GM12892 (cell line): Measurements from ENCODE around the gene LRGUK.
"Not testable (repeated sequence)": the region's sequence is repeated elsewhere in the genome, so short reads cannot be mapped to it uniquely, and the experiment has no call there.

Experiments used
- DNase-seq: peaks from one replicate; pipeline ENCODE4 v3.0.0; 2011; ENCODE audit not compliant: insufficient read length
- FAIRE-seq: peaks from 2 replicates; lab custom pipeline; 2011; peaks lifted over from hg19 to GRCh38; lab: Jason Lieb, UNC
- POLR2A ChIP-seq: IDR thresholded peaks from 2 replicates; pipeline ENCODE4 v1.6.1; 2011; ENCODE audit warnings: low read depth, low read length, control low read depth
- POLR2AphosphoS5 ChIP-seq: IDR thresholded peaks from 2 replicates; pipeline ENCODE4 v1.6.1; 2011; ENCODE audit warnings: low read depth, low read length, control low read depth
- TAF1 ChIP-seq: IDR thresholded peaks from 2 replicates; pipeline ENCODE4 v1.6.1; 2011; ENCODE audit warnings: low read depth, mild to moderate bottlenecking, control low read depth, low read length, borderline replicate concordance

LRGUK gene

DNA sequence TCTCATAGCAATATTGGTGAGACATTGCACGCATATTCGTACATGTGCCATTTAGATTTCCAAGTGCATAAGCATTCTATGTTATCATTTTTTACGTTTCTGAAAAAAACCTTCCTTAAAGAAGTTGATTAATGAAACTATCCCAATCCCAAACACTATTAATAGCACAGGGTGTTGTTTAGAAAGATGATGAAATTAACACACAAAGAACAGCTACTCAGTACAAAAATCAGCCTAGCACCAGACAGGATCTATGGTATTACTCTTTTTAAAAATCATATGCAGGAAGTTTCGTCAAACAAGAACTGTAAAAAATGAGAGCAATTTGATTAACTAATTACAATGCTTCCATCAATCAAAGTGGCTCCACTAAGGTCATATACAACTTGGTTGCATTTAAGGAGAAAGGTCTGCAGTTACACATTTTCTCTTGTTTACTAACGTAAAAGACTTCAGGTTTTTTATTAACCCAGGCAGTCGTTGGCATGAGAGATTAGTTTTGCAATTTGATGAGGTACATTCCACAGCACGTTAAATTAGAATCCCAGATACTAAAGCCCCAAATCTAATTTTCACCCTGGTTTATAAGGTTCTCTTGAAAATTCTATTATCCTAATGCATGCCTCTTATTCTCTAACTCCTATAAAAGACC lies 151.5 kb downstream of the LRGUK start:
- FAIRE-seq, result no peak
- no peak for TF ChIP-seq POLR2AphosphoS5
- TF ChIP-seq TAF1, result no peak
- TF ChIP-seq POLR2A, result no peak
- DNase-seq, result no peak

DNA sequence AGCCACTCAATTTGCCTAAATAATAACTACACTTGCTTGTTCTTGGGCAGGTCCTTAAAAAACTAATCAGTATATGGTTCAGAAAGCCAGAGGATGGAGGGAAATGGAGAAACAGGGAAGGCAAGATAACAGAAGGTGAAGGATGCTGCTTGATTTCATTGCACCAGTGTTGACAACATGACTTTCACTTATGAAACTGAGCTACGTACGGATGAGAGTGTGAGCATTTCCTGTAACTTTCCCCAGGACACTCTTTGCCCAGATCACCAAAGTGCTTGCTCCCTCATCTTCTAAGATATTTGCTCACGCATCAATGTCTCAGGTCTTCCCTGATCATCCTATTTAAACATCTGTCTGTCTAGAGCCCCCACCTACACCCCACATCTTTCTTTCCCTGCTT lies 152.2 kb downstream of the LRGUK start:
- FAIRE-seq (peak; percentile 48), DNase-seq (no peak)
- TF ChIP-seq POLR2A (no peak), TAF1 (no peak), POLR2AphosphoS5 (no peak)

DNA sequence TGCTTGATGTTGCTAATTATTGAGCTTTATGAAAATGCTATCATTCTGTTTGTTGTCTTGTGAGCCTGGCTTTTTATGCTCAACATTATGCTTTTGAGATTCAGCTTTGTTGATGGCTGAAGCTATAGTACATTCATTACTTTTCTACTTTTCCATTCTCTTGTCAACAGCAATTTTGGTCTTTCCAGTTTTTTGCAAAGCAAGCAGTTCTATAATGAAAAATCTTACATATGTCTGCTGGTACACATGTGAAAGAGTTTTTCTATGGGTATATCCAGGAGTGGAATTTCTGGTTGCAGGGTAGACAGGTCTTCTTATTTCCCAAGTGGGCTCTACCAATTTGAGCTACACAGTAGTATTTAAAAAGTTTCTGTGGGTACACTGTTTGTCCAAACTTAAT lies 152.8 kb downstream of the LRGUK start:
- no peak for TF ChIP-seq POLR2A
- TF ChIP-seq POLR2AphosphoS5, result no peak
- no peak for TF ChIP-seq TAF1
- no peak for FAIRE-seq
- DNase-seq, result no peak

DNA sequence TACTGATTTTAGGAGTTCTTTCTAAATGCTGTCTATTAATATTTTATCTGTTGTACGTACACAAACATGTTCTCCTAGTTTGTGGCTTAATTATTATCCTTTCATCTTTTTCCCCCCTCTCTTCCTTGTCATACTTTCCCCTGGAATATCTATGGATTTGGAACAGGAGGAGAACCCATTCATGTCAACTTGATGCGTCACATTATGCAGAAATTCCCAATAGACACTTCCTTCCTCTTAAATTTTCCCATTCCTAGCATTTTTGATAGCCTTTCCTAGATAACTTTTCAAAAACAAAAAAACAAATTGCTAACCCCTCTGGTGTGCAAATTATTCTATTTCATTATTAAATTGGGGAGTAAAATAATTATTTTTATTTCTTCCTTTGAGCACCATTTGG lies 153.4 kb downstream of the LRGUK start:
- FAIRE-seq, result no peak
- no peak for DNase-seq
- TF ChIP-seq POLR2AphosphoS5 (no peak), POLR2A (no peak), TAF1 (no peak)

DNA sequence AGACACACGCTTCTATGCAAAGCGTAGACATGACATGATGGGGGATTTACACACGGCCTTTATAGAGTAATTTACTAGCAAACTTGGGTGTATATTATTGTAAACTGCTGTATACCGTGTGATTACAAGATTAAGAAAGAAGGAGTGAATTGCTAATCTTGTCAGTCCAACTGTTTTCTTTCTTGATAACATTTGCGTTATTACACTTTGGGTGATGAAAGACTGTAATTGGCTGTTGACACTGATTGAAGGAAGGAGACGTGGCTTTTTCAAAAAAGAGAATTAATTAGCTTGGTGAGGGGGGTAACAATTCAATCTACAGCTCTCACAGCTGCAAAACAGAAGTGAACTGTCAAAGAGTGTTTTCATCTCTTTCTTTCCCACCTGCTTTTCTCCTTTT lies 156.9 kb downstream of the LRGUK start:
- TF ChIP-seq POLR2A (no peak), TAF1 (no peak), POLR2AphosphoS5 (no peak)
- FAIRE-seq, result no peak
- no peak for DNase-seq

DNA sequence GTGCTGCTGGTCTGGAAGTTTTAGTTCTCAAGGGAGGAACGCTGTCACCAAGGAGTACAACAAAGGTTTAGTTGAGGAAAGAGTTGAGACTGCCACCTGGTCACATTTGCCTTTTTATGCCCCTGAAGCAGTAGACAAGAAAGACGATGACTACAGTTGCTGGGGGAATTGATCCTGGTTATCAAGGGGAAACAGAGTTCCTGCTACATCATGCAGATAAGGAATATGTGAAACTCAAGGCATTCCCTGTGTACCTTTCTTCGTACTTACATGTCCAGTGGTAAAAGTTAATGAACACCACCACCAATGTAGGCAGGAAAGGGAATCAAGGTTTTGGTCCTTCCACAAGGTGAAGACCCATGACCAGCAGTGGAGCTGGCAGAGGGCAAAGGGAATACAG lies 157.8 kb downstream of the LRGUK start:
- FAIRE-seq (no peak), DNase-seq (no peak)

DNA sequence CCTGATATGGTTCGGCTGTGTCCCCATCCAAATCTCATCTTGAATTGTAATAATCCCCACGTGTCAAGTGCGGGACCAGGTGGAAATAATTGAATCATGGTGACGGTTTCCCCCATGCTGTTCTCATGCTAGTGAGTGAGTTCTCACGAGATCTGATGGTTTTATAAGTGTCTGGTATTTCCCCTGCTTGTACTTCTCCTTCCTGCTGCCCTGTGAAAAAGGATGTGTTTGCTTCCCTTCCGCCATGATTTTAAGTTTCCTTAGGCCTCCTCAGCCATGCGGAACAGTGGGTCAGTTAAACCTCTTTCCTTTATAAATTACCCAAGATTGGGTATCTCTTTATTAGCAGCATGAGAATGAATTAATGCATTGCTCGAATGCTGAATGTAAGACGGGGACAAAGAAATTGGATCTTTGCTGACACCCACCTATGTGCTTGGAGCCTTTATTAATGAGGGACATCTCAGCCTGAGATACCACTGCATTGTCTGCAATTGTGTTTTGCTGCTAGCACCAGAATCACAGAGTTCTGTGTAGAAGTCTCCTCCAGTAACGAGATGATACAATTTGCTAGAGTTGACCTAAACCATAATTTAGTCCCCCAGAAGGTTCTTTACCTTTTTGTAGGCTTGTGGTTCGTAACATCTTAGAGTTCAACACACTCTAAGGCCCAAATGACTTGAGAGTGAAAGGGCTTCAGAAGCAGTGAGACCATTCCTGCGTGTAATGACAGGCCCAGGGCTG lies 160.9 kb downstream of the LRGUK start:
- DNase-seq (no peak), FAIRE-seq (no peak)
- TF ChIP-seq POLR2AphosphoS5 (no peak), TAF1 (no peak), POLR2A (no peak)

More for the DNA sequence above, 157.8 kb downstream of the LRGUK start:
- TF ChIP-seq POLR2A (no peak), TAF1 (no peak), POLR2AphosphoS5 (no peak)

DNA sequence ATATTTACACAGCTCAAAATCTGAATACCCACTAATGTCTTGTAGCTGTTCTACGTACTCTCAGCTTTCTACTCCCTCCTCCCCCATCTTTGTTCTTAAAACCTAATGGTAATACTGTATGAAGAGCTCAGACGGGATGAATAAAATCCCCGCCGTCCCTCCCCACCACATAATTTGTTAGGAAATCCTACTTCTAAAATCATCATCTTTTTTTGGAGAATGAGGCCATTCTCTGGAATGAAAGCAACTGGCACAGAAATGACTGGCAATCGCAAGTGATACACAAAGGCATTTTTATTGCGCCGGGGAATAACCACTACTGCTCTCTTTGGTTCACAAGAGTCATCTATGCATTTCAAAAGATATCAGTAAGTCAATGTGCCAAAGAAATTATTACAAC lies 162.3 kb downstream of the LRGUK start:
- TF ChIP-seq POLR2AphosphoS5, result no peak
- TF ChIP-seq POLR2A, result no peak
- TF ChIP-seq TAF1, result no peak
- FAIRE-seq (no peak), DNase-seq (no peak)

DNA sequence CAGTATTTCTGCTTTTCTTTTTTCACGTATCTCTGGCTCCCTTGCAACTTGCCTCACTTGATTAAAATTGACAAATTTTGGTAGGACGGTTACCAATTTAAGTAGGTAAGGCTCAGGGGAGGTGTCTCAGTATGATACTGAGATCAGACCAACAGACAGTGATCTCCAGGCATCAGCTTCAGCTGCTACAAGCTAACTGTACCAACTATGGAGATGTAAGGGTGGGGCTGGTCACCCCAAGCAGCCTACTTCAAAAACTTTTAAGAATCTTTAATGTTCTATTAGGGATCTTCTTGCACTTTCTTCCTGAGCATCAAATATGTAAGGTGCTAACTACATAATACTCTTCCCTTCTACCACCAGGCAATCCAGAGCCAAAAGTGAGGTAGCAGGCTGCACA lies 162.7 kb downstream of the LRGUK start:
- DNase-seq (no peak), FAIRE-seq (no peak)
- TF ChIP-seq POLR2AphosphoS5 (no peak), TAF1 (no peak), POLR2A (no peak)

DNA sequence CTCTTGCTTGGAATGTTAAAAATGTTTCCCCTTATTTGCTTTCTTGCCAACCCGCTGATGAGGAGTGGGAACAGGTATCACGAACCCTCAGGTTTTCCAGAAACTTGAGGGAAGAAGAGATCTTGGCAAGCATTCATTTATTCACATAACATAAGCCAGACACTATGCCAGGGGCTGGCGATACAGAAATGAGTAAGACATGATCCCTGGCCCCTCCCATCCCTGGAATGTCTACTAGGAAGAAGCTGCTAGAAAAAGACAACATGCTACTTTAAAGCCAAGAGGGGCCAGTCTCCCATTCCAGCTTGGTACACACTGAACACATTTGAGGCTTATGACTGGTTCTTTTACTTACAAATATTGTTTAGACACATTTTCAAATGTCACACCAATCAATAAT lies 163.1 kb downstream of the LRGUK start:
- TF ChIP-seq POLR2A (no peak), POLR2AphosphoS5 (no peak), TAF1 (no peak)
- FAIRE-seq (no peak), DNase-seq (no peak)

DNA sequence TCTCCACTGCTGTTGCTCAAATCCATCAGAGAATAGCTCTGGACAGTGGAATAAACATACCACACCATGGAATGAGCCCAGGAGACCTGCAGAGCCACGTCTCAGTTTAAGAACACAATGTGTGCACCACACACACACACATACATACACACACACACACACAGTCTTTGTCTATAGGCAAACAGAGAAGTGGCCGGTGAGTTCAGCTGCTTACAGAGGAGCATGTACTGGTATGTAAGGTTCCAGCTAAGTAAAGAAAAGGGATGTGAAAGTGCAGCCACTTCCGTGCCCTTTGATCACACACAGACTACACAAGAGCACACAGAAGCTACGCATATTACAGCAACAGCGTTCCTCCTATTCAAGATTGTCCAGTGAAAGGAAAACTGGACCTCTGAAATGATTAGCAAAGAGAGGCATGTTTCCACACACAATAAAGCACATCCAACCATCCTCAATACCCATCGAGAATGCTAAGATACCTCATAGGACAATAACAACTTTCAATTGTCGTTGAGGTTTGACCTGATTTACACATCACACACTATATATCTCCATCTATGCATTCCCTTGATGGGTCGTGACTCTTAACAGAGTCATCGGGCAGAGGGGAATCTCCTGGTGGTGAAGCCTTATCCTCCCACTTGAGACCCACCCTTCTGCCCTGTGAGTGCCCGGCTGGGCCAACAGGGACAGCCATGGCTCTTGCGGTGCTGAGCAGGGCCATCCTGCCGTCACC lies 166.0 kb downstream of the LRGUK start:
- FAIRE-seq, result peak; percentile 94
- TF ChIP-seq TAF1, result no peak
- no peak for TF ChIP-seq POLR2A
- no peak for TF ChIP-seq POLR2AphosphoS5
- peak; percentile 25 for DNase-seq

DNA sequence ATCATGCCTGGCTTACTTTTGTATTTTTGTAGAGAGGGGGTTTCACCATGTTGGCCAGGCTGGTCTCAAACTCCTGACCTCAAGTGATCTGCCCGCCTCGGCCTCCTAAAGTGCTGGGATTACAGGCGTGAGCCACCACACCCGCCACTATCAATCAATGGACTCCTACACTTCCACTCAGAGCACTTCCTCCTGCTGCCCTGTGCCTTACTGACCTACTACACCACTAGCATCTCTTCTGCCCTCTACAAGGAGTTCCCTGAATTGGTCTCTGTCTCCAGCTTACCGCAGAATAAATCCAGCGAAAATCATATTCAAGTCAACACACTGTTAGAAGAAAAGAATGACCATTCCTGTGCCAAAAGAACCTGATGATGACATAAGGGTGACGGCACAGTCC lies 168.8 kb downstream of the LRGUK start:
- not testable (repeated sequence) for DNase-seq, FAIRE-seq
